UCSD-AML1 (cell line): ENCODE data around the gene SV2B.

Experiments used
- DNase-seq: peaks from one replicate; lab custom pipeline; 2025; ENCODE audit not compliant: unreplicated experiment; lab: John Stamatoyannopoulos, UW

The SV2B gene

DNA sequence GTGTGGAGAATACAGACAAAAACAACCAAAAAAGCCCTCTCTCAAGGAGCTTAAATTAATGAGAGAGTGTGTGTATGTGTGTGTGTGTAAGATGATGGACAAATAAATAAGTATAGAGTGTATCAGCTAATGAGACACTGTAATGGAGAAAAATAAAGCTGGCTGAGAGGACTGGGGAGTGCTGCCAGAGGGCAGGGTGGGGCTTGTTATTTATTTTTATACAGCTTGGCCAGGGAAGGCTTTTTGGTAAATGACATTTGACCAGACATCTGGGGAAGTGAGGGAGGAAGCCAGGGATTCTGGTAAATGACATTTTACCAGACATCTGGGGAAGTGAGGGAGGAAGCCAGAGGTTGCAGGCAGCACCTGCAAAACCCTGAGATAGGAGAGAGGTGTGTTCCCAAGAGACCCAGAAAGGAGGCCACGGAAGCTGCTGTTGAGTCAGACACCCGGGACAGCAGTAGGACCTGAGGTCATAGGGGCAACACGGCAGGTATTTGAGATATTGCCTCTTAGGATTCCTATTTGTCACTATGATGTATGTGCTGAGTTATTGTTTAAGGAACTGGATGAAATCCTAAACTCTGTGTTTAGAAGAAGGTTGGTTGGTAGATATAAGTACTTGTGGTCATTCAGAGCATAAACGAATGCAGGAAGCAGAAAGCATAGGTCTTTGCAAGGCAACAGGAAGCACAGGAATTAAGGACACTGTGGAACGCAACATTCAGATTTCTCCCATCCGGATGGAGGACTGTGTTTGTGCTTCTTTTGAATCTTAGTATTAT, 2.7 kb downstream of the SV2B start:
- no peak for DNase-seq

DNA sequence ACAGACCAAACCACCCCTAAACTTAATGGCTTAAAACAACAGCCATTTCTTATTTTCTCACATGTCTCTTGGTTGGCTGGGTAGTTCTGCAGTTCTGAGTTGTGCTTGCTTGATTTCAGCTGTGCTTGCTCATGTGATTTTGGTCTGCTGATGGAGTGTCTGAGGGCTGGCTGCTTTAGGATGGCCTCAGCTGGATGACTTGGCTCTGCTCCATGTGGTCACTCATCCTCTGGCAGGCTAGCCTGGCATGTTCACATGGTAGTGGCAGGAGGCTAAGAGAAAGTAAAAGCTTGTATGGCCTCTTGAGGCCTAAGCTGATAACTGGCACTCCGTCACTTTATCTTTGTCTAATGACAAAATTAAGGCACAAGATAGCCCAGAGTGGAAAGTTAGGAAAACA, 4.1 kb downstream of the SV2B start:
- DNase-seq, result no peak

DNA sequence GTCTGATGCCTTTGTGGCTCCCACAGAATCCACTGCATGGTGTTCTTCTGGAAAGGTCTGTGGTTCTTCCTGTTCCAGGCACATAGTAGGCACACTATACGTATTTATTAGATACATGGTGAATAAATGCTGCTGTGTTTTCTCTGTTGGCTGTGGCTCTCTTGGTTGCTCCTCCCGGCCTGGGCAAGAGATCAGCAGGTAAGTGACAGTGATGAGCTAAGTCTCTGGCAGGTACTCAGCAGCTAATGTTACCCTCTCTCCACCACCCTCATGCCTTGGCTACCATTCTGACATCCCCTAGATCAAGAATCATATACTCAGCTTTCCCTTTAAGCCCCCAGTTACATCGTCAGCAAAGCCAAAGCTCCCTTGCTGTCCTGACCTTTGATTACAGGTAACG, 8.4 kb downstream of the SV2B start:
- no peak for DNase-seq

DNA sequence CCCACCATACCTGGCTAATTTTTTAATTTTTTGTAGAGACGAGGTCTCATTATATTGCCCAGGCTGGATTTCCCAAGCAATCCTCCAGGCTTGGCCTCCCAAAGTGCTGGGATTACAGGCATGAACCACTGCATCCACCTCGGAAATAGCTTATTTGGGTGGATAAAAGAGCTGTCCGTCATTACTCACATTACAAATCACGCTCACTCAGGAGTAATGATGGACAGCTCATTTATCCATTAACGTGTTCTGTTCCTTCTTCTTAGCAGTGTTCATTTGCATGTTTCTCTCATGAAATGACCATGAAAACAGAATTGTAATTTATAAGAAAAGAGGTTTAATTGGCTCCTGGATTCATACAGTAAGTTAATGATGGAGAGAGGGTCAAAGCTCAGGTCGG, 9.8 kb downstream of the SV2B start:
- no peak for DNase-seq

DNA sequence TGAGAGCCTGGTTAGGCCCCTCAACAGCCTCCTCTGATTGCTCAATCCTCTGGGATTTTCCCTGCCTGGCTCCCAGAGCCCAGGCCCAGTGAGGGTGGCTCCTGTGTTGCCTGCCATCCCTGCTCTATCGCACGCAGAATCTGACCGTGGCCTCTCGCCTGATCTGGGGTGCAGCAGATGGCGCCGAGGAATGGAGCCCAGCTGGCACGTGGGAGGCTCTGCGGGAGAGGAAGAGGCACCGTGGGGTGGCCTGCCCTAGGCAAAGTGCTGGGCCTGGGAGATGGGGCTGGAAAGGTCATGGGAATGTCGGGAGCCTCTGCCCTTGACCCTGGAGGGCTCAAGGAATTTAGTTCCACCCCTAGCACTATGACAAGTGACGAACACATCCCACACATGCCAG, 10.3 kb downstream of the SV2B start:
- DNase-seq, result no peak

DNA sequence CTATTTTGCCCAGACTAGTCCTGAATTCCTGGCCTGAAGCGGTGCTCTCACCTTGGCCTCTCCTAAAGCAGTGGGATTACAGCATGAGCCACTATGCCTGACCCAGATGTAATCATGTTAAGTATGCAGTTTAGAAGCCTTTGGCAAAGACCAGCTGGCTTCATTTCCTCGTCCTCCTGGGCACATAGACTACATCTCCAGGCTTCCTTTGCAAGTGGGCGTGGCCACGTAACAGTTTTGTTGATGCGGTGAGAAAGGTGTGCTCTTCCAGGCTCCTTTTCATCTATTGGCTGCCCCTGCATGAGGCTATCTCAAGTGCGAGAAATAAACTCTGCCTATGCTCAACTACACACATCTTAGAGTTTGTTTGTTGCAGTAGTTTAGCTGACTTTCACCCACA, 13.0 kb downstream of the SV2B start:
- no peak for DNase-seq

DNA sequence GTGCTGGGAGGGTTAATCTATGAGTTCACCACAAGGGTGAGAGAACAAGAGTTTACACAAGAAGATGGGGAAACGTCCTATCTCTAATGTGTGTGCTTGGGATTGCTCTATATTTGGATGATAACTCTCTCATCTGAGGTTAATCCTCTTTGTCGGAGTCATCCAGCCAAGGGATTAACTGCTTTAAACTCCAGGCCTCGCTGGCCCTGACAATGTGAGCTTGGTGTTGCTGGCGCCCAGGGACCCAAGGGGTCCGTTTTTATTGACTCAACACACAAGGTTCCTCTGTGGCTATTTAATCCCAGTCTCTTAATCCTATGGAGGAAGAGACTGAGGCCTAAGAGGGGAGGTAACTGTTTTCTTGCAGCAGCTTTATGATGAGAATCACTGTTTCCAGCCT, 14.2 kb downstream of the SV2B start:
- DNase-seq, result no peak

DNA sequence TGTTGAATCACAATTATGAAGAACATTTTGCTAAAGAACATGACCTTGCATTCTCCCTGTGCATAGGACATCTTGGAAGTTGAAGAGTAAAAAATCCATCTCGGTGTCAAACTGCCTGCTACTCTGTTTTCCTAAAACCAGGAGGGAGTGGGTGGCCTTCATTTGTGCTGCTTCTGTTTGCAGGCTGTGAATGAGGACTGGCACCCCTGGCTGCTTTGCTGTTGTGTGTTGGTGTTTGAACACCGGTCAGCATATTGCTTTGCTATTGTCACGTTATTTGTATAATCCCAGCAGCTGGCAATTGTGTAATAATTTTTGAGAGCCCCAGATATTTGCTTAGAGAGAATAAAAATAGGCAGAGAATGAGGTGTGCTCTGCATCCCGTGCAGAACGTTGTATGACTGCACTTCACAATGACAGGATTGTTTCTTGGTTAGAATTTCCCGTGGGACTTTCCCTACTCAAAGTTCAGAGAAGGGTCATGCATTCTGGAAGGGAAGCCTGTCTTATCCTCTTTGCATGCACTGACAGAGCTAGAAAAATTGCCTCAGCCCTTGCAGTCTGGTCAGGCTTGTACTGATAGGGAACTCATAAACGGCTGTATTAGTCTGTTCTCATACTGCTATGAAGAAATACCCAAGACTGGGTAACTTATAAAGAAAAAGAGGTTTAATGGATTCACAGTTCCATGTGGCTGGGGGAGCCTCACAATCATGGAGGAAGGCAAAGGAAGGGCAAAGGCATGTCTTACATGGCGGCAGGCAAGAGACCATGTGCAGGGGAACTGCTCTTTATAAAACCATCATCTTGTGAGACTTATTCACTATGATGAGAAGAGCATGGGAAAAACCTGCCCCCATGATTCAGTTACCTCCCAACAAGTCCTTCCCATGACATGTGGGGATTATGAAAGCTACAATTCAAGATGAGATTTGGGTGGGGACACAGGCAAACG, 16.3 kb downstream of the SV2B start:
- DNase-seq, result no peak

DNA sequence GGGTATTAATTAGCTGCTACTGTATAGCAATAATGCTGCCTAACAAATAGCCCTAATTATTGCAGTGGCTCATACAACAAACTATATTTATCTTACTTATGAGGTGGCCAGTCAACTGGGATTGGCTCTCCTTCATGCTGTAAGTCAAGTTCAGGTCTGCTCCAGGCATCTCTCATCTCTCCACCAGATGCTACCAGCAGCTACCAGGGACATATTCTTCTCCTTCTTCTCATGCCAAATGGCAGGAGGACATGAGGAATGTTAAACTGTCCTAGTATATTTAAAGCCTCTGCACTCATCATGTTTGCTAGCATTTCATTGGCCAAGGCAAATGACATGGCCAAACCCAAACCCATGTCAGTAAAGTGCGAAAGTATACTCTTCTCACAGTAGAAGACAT, 17.3 kb downstream of the SV2B start:
- no peak for DNase-seq

DNA sequence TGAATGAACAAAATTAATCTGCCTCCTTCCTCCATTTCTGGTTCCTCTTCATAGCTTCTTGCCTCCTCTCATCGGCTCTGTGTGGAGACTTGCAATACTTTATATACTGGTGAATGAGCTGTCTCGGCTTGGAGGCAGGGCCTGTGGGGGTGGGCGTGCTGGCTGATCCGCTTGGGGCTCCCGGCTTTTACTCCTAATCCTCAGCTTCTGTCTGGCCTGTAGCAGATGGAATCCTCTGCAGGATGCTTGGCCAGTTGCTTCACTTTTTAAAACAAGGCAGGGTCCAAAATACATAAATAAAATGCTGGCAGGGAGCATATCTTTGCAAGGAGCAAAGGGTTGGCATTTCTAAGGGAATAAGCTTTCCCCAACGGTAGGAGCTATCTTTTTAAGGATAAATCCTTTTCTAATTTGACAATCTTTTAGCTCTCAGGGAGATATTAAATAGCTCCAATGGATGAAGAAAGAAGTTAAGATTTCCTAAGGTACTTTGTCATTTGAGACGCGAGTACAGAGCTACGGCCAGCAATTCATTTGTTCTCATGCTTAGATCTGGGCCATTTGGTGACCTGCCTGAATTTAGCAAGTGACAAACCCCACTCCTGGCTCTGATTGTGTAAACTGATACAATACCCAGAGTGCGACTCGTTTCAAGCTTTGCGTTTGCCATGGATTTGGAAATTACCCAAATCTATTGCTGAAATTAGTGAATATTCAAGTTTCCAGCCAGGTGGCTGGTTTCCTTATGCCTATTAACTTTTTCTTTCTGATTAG, 18.9 kb downstream of the SV2B start:
- no peak for DNase-seq

DNA sequence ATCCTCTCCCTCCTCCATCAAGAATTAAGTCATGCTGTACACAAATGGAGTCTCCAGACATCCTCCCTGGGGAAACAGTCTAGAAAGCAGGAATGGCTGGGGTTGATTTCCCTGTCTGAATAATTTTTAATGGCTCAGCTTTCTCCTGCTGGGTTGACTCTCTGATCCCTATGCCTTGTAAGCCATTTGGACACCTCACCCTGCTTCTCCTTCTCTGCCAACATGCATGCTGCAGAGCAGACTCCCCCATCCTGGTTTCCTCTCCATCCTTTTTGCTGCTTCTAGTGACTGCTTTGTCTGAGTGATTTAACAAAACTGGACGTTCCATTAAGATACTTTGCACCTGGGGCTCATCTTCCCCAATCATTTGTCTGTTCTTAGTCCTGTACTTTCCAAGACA, 22.2 kb downstream of the SV2B start:
- no peak for DNase-seq

DNA sequence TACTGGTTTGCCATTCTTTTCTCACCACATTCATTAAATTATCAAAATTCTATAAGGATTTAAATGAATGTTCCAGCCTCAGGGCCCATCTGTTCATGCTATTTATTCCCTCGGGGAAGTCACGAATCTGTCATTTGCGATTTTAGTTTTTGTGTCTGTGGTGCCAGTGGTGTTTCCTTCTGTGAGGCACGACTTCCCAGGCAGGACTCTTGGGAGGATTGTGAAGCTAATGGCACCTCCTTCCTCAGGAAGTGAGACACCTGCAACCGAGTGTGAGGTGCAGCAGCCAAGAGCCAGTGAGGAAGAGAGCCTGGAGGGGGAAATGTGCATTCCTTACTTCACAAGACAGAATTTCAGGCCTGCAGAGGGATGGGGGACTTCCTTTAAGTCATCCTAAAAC, 24.1 kb downstream of the SV2B start:
- DNase-seq, result no peak

DNA sequence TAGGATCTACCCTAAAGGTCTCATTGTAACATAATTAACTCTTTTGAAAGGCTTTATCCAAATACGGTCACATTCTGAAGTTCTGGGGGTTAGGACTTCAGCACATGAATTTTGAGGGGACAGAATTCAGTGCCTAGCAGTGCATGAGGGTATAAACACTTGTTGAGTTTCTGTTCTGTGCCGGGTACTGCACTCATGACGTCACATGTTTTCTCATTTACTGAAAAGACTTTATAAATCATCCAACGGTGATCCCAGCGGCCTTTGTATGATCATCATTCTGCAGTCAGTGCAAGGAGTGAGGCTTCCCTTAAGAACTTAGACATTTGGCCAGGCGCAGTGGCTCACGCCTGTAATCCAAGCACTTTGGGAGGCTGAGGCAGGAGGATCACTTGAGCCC, 25.1 kb downstream of the SV2B start:
- DNase-seq, result no peak

DNA sequence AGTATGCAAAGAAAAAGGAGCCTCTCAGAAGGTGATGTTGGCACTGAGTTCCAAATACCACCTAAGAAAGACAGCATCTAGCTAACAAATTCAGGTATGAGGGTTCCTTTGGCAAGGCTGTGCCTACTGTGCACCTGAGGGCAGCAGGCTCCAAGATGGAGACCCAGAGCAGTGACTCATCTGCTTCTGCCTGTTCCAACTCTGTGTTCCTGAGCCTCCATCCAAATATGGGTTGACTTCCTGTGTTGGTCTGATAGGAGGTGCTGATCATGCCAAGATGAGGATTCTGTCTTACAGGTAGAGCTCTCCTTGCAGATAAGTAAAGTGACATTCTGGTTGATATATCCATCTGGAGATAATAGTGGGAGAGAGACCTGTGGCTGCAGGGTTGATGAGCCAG, 26.0 kb downstream of the SV2B start:
- no peak for DNase-seq

DNA sequence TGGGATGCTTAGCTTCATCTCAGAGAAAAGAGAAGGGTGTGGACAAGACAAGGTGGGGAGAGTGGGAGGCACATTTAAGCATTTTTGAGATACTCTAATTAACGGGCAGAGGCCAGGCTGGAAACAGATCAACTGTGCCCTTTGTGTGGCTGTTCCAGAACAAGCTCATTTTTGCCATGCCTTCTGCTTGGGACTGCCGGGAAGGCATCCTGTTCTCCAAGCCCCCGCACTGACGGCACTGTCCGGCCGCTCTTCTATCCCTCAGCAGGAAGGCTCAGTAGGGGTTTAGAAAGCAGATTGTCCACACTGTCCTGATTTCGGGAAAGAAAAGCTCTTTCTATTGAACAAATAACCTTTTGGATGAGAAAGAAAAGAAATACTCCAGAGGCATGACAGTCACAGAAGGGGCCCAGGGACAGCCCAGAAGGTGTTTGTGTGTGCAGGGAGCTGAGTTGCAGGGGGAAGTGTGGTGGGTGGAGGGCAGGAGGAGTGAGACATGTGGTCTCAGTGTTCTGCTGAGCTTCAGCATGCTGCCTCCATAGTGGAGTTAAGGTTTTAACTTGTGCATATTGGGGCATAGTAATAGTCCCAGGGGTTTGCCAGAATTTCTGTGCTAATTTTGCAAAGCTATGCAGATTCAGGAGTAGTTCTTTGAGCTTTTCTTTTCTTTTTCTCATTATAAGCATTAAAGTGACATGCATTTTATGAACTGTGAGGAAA, 27.3 kb downstream of the SV2B start:
- DNase-seq, result no peak

DNA sequence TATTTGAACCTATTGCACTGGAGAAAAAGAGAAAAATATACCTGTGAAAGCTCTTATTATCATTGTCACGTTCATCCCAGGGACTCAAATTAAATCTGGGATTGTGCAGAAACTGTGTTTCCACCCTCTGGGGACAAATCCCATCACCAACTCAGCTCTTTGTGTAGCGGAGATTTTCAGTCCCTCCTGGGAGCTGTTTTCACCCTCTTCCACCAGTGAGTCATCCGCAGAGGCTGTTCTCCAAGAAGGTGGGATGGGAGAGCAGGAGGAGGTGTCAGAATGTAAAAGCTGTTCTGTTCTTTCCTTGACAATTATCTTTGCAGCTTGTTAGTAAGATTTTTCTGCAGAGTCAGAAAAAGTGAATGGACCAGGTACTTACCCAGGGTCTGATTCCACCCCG, 28.0 kb downstream of the SV2B start:
- DNase-seq, result no peak

DNA sequence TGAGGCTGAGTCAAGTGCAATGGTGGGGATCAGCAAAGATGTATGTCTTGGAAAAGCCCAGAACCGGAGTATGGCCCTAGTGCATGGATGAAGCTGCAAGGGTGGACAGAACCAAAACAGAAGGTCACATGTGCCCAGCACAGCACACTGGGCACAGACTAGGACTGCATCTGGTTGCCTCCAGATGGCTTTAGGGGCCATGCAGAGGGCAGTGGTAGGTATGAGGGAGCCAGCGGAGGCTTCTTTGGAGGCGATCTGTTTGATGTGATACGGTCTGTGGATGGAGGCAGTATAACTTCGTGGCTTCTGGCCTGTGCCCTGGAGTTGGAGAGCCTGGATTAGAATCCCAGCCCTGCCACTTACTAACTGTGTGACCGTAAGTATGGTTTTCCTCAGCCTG, 29.4 kb downstream of the SV2B start:
- DNase-seq, result no peak

DNA sequence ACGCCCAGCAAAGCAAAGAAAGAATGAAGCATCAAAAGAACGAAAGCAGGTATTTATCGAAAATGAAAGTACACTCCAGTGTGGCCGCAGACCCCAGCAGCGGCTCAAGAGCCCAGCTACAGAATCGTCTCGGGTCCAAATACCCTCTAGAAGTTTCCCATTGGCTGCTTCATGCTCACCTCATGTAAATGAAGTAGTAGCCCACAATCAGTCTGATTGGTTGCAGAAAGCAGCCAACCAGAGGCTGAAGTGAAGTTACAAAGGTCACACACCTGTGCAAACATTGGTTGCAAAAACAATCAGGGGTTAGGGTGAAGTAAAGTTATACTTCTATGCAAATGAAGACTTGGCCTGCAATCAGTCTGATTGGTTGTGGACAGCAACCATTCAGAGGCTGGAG, 32.0 kb downstream of the SV2B start:
- DNase-seq, result no peak

DNA sequence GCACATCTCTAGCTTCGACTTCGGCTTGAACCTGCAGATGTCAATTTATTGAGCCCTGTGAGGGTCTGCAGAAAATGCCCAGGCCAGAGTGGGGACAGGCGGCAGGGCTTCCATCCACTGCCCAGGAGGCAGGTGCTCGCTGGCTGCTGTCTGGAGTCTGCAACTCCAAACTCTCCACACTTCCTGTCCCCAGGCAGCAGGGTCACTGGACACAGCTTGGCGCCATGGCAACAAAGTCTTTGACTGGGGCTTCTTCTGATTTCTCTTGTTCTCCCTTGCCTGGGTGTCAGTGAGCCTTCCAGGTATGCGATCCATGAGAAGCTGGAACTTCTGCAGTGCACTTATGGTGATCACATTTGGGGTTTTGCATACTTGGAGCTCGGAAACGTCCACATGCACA, 33.5 kb downstream of the SV2B start:
- DNase-seq, result no peak

DNA sequence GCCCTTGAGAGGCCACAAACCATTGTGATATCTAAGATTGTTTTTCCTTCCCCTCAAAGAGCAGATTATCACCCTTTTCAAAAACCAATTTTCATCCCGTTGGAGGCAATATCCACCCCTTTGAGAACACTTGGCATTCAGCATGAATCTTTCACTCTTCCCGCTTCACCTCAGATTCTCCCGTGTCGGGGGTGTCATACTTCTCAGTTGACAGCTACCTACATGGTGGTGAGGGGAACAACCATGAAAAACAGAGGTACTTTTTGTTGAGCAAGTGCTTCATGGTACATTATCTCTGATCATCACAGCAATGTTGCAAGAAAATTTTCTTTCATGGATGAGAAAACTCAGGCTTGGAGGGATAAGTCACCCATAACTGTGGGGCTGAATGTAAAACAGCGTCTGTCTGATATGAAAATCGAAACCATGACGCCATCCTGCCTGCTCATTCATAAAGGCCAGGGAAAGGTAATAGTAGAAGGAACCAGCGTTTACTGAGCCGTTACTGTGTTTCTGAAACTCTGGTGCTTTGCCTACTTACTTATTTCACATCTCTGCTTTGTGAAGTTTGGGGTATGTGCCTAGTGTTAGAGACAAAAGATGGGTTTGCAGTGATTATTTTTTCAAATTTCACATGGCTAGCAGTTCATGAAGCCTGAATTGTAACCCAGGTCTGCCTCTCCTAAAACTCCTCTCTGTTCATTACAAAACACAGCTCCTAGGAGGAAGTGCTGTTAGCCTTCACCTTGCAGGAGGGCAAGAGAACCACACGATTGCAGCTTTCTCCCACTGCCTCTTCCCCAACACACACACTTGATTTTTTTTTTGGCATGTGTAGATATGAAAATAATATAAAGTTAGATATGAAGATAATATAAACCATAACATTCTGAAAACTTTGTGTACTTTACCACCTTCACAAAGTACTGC, 35.4 kb downstream of the SV2B start:
- no peak for DNase-seq
